ENCODE measurements around the gene PROB1.
A peak's percentile ranks its signal among the peaks of the same experiment; 100 is the strongest.
"Not testable (repeated sequence)": the region's sequence is repeated elsewhere in the genome, so short reads cannot be mapped to it uniquely, and the experiment has no call there.

The PROB1 gene

DNA sequence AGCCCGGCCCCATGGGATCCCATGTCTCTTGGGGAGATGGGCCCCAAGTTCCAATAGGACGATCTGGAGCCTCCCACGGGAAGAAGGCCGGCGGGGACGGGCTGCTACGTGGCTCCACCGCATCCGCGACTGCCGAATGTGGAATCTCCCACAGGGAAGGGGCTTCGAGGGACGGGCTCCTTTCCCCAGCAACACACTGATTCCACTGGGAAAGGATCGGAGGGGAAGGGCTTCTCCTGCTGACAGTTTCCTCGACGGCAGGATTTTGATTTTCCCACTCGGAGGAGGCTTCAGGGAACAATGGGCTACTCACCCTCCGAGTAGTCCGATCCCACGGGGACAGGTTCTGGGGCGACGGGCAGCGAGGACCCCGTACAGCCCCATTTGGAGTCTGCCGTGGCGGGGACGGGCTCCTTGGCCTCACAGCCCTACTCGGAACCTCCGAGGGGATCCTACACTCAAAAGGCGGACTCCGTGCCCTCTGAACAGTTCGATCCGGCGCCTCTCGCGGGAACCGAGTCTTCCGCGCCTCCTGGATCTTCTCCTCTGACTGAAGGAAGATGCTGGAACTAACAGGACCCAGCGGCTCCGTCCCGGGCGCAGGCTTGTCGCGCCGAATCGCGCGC, 1.3 kb downstream of the PROB1 start:
- DNase-seq (ENCODE audit: low read depth, low spot score) = no peak

DNA sequence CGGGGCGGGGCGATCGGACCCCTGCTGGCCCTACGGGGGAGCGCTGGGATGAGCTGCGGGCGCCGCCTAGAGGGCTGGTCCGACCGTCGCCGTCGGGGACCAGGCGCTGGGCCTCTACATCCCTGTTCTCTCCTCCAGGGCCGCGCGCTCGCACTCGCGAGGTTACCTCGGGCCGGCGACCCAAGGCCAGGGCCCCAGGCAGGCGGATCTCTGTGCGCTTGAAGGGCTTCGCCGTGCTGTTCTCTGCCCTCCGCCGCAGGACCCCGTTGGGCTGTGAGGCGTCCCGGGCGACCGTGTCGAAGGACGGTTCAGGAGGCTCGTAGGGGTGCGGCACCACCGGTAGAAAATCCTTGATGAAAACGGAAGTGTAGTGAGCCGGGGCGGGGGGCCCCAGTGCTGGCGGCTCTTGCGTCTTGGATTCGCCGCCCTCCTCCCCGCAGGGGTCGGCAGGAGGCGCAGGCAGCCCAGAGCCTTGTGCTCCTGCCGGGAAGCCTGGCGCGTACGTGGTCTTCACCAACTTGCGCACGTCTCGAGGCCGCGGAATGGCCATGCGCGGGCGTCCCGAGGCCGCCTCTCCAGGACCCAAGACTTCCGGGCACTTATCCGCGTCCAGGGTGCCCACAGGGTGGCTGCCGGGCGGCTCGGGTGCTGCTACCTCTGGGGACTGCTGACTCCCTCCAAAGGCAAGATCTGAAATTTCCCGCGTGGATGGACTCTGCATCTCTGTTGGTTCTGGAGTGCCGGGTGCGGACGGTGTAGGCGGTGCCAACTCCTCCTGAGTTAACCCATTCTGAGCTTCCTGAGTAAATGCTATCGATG, 2.0 kb downstream of the PROB1 start:
- DNase-seq (ENCODE audit: low read depth, low spot score) = peak; percentile 78

DNA sequence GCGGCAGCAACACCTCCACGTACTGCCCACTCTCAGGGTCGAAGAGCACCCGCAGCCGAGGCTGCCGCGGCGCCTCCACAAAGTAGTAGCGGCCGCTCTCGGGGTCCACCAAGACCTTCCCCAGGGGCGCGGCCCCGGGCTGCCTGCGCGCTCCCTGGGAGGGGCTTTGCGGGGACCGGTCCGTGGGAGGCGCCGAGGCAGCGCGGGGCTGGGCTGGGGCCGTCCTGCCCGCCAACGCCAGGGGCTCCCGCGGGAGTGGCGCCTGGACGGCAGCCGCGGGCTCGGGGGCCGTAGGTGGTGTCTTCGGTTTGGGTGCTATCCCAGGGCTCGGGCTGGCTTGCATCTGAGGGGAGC, 2.6 kb downstream of the PROB1 start:
- no peak for DNase-seq (ENCODE audit: low read depth, low spot score)

DNA sequence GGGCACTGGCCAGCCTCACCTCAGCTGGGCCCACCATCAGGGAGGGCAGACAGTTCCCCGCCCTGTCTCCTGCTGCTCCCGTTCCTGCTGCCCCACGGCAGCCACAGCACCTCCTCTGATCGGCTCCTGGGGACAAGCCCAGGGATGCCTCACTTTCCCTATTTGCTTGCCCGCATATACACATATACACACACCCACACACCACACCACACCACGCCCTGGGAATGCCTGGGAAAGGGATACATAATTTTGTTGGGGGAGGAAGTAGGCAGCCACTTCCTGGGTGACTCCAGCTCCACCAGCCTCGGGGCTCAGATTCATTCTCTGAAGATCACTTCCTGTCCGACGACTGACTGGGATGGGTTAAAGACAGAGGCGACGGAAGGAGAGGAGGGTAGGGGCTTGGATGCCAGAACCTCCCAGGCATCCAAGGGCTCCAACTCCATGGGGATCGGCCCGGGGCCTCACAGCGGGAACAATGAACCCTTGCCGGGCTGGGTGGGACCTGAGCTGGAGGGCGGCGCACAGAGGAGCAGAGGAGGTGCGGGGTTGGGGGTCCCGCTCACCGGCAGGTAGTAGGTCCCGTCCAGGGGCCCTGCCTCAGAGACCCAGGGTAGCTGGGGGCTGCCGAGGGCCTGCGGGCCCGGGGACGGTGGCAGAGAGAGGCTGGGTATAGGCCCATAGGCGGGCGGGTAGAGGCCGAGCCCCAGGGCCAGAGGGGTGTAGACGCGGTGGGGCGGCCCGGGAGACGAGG, 3.2 kb downstream of the PROB1 start:
- no peak for DNase-seq (ENCODE audit: low read depth, low spot score)

DNA sequence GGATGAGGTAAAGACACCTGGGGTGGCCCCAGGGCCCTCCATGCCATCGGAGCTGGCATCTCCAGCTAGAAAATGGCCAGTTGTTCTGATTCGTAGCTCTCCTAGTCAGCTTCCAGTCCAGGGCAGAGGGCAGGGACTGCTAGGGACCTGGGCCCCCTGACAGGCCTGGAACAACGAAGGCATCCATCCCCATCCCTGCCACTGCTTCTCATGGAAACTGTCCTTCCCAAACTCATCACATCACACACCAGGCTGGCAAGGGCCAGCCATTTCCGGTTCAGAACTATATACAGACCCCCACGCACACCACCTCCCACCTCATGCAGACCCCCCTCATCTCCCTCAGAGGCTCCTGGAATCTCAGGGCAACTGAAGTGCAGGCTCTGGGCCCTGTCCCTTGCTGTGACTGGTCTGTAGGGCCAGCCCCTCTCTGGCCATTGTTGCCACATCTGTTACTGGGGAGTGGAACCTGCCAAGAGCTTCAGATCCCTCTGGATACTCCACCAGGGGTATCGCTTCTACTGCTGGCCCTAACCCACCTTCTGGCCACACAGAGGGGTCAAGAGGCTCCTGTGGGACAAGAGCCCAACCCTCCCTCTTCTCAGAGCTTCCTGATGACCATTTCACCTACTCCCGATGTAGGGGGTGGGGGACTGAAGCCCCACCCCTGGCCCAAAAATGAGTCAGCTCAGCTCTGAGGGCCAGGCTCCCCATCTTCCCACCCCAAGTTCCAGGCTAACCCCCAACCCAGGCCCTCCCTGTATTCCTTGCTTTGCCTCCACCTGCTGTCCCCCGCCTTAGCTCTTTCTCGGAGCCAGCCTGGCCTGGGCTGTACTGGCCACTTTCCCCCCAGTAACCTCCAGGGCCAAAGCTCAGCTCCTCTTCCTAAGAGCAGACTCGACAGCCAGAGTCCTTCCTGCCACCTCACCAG, 4.0 kb downstream of the PROB1 start:
- DNase-seq (ENCODE audit: low read depth, low spot score) = no peak

DNA sequence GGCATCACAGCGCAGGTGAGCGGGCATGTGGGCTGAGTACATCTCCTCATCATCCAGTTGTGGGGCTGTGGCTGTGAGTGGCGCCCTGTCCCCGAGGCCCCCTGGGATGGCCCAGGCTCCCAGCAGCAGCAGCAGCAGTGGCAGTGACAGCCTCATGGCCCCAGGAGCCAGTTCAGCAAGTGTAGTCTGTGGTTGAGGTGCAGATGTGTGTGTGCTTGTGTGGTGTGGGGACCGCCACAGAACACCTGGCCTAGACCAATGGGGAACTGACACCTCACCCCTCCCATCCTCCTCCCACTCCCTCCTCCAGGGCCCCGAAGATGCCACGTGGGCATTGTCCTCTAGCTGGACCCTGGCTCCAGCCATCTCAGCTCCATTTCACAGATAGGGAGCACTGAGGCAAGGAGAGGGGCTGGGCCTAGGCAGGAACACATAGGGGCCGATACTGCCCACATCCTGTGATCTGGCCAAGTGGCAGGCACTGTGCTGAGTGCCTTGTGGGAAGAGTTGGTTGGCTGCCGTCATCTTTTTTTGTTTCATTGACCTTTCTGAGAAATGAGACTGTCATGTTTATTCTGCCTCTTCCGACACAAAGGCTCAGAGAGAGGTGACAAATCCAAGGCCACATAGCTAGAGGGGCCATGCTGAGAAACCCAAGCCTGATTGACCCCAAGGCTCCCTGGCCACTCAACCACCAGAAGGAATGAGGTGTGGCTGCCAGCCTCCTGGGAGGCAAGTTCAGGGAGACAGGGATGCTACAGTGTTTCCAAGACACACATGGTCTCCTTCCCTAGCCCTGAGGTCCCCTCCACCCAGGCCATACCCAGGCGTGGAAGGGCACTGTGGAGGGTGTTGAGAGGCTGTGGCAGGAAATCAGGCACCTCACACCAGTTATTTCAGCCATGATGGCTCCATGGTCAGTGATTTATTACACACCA, 4.9 kb downstream of the PROB1 start, which contains the start of gene MZB1:
Gene MZB1, minus strand, starts transcription at position 213 of the 938 bp plus-strand sequence. Its CDS starts 57 bp downstream, at position 156.
- no peak for DNase-seq (ENCODE audit: low read depth, low spot score)

DNA sequence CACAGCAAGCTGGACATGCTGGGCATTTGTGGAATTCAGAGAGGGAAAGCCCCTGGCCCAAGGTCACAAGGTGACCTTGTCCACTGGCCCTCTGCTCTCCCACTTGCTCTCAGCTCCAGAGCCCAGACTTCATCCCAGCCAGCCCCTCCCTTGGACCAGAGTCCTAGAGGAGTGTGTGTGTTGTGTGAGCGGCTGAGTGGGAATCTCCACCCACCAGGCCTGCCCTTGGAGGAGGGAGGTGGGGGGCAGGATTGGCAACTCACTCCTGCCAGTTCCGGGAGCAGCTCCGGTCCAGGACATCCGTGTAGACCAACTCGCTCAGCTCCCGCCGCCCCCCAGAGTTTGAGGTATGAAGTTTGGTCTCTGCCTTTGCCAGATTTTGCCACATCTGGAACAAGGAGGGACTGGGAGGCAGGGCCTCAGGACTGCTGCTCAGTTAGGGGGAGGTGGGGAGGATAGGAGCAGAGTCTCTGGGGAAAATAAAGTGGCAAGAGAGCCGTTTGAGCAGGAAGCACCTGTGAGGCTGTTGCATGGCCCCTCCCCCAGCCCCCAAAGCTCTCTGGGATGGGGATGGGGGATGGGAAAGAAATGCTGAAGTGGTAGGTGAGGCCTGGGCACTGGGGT, 6.6 kb downstream of the PROB1 start:
- peak; percentile 39 for DNase-seq (ENCODE audit: low read depth, low spot score)

DNA sequence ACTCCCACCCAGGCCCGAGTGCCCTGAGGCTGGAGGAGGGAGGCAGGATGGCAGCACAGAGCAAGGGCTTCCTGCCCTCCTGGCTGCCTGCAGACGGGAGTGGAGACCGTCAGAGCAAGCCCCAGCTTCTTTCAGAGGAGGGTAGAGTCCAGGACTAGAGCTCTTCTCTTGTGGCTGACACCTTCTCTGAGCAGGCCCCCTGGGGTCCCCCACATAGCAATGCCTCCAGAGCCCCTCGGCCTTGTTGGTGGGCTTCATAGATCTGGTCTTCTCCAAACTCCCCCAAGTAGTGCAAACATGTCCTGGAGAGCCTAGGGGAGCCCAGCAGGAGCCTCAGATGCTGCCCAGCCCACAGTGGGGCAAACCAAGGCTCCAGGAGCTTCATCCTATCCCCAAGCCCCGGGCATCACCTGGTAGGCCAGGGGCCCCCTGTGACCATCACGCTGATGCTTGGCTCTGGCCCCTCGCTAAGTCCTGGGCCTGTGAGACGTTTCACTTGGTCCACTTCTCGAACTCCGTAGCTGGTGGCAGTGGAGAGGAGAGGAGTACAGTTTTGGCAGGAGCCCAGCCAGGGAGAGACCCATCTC, 7.2 kb downstream of the PROB1 start:
- no peak for DNase-seq (ENCODE audit: low read depth, low spot score)

DNA sequence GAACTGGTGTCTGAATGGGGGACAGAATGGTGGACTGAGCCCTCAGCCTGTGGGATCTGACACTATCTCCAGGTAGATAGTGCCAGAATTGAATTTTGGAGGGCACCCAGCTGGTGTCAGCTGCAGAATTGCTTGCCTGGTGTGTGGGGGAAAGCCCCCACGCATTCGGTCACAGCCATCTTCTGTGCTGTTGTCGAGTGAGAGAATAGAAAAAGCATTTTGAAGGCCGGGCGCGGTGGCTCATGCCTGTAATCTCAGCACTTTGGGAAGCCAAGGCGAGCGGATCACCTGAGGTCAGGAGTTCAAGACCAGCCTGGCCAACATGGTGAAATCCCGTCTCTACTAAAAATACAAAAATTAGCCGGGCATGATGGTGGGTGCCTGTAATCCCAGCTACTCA, 7.9 kb downstream of the PROB1 start:
- DNase-seq (ENCODE audit: low read depth, low spot score) = not testable (repeated sequence)

DNA sequence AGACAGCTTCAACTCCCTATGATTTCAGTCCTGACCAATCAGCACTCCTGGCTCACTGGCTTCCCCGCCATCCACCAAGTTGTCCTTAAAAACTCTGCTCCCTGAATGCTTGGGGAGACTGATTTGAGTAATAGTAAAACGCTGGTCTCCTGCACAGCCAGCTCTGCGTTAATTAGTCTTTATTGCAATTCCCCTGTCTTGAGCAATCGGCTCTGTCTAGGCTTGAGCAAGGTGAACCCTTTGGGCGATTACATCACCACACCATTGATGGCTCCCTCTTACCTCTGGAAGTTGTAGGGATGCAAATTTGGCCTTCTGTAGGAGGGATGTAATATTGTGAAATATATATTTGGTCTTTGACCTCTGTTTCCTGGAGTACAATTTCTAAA, 8.9 kb downstream of the PROB1 start:
- DNase-seq (ENCODE audit: low read depth, low spot score) = no peak

DNA sequence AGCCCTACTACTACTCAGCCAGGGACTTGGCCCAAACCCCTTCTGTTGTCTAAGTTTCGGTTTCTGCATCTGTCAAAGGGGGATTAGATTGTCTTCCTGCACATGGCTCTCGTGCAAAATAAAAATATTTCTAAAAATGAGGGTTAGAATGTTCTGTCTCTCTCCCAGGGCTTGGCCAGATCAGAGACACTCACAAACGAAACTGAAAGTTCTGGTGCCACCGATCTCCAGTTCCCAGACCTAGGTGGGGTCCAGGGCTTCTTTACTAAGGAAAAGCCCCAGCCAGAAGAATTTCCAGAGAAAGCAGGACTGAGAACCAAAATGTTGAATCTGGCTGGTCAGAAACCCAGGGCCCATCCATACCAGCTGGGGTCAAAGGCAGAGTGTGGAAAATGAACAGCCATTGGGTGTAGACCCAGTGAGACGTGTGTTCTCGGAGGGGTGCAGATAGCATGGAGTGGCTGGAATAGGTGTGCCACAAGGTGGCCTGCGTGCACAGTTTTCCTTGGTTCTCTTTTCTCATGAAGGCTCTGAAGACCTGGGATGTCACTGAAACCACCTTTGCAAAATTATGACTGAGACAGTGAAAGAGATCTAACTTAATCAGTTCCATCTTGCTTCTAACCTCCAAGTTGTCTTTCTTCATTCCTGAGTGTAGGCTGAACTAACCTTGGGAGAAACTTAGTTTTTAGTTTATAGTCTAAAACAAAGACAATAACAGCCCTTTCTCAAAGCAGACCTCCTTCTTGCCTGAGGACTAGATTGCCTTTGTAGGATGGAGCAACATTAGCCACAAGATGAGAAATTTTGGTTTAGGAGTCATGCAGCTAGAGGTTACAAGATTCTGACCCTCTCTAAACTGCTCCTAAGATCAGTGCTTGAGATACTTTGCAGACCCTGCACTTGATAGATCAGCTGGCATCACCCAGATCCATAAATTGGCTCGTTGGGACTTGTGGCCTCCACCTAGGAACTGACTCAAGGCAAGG, 9.5 kb downstream of the PROB1 start:
- DNase-seq (ENCODE audit: low read depth, low spot score) = no peak

DNA sequence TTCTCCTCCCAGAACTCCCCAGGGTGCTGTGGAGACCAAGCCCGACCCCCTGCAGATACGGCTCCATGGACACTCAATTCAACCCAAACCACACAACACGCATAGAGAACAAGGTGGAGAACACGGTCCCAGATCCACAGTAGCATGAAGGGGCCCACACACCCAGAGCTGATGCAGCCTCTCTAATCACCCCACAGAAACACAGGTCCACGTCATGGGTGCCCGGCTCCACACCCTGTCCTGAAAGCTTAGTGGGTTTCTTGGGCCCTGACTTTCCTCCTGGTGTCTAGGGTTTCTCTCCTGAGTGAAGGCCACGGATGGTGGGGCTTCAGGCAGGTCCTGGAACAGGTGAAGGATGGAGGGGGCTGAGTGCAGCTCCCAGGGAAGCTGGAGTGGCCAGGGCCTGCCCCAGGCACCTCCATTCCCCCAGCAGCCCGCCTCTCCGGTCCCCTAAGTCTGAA, 10.3 kb downstream of the PROB1 start:
- DNase-seq (ENCODE audit: low read depth, low spot score) = no peak

DNA sequence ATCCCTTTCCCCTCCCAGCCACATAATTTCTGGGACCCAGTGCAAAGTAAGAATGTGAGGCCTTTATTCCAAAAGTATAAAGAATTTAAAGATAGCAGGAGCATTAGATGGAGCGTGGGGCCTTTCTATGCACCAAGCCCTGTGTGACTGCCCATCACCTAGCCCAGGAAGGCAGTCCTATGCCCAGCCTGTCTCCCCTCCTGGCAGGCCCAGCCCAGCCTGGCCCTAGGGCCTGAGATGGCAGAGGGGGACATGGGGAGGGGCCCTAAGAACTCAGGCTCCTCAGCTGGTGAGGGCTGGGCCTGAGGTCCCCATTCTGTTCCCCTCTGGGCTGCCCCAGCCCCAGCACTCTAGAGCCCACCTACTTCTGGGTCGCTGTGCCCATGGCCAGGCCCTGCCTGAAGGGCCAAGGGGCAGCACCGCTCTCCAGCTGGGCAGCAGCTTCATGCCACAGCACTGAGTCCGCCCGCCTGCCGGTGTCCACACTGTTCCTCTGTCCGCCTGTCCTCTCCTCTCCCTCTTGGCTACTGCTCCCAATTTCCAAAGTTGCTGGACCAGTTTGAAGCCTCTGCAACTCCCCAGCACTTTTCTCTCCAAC, 10.8 kb downstream of the PROB1 start:
- DNase-seq (ENCODE audit: low read depth, low spot score) = no peak

DNA sequence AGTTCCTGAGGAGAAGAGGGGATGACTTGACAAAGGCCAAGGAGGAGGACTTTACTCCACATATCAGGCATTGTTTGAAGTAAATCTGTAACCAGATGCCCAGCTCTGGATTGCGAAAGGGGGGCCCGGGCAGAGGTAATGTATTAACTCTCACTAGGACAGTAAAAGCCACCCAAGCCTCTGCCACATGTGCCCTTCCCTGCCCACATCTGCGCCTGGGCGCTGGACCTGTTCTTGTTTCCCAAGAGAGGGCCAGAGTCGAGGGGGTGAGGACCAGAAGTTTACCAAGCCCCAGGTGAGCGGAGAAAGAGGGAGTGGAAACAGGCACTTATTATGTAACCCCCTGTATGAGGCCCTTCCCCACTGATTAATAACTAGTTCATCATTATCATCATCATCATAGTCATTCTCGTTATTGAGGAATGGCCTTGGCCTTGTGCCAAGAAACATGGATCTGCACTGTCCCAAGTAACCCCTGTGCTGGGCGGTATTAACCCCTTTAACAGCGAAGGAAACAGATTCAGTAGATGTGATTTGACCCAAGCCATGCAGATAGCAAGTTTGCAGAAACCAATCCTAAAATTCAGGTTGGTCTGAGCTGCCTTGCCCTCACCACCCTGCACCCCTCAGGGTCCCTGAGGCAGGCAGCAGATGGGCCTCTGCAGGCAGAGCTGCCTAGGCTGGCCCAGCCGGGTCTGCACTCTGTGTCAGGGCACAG, 11.5 kb downstream of the PROB1 start, which contains the start of gene SLC23A1:
Gene SLC23A1, minus strand, starts transcription at position 23 of the 718 bp plus-strand sequence. CDS start 44 bp downstream, outside the sequence.
- no peak for DNase-seq (ENCODE audit: low read depth, low spot score)

DNA sequence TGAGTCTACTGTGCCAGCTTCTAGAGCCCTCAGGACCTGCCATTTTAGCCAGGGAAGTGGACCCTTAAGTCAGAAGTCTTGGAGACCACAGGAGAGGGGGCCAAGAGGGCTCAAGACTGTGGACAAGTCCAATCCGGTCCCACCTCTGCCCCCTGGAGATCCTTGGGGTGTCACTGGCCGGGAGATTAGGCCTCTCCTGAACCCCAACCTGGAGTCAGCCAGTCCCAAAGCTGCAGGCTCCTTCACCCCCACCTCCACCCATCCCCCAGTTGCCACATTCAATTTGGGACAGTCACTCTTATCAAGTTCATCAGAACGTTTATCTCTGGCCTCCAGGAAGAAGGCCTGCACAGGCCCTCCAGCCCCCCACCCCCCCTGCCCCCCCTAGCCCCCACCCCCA, 12.1 kb downstream of the PROB1 start:
- DNase-seq (ENCODE audit: low read depth, low spot score) = no peak

DNA sequence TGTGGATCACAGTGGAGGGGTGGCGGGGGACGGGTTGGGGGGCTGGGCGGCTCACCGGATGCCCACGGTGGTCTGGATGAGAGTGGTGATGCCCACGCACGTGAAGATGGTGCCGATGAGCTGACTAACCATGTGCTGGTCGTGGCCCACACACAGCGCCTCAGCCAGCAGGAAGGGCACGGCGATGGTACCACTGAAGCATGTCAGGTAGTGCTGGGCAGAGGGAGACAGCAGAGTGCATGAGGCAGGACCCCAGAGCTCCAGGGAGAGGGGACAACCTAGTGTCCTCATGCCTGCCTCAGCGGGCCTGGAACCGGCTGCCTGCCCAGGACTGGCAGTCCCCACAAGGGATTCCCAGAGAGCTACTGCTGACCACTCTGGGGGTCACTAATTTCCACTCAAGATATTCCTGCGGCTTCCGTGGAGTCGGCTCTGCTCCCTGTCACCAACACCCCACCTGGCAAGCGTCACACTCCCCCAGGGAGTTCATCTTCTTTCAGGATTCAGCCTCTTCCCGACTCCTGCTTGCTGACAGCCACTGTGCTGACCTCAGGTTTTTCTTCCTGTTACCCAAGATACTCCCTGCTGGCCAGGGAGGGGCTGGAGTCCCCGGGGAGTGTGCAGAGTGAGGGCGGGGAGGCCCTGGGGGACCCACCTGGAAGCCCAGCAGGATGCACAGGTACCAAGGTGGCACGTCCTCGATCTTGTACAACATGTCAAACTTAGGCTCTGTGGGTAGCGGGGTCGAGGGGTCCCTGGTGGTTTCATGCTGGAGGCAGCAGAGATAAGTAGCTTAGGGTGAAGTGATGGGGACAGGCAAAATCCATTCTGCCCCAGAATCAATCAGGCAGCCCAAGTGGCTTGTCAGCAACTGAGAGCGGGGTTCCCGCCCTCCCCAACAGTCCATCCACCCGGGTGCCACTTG, 12.8 kb downstream of the PROB1 start:
- DNase-seq (ENCODE audit: low read depth, low spot score) = no peak
